ENCODE results near the gene ADAMTS6.
"Not testable (repeated sequence)": the region's sequence is repeated elsewhere in the genome, so short reads cannot be mapped to it uniquely, and the experiment has no call there.

Gene ADAMTS6

GRCh38 chr5:65382582-65382981 lies 99.1 kb downstream of the ADAMTS6 start:
- DNase-seq (ENCODE audit: low read depth in 3 of 3, low spot score in 1 of 3): no peak

DNA sequence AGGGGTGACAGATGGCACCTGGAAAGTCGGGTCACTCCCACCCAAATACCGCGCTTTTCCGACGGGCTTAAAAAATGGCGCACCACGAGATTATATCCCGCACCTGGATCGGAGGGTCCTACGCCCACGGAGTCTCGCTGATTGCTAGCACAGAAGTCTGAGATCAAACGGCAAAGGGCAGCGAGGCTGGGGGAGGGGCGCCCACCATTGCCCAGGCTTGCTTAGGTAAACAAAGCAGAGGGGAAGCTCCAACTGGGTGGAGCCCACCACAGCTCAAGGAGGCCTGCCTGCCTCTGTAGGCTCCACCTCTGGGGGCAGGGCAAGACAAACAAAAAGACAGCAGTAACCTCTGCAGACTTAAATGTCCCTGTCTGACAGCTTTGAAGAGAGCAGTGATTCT lies 111.2 kb downstream of the ADAMTS6 start:
- DNase-seq (ENCODE audit: low read depth in 3 of 3, low spot score in 1 of 3): not testable (repeated sequence)

- no peak for DNase-seq (ENCODE audit: low read depth in 3 of 3, low spot score in 1 of 3)
These were observed 115.1 kb downstream of the ADAMTS6 start for GRCh38 chr5:65366655-65367054.

GRCh38 chr5:65364907-65365306 lies 116.8 kb downstream of the ADAMTS6 start:
- DNase-seq (ENCODE audit: low read depth in 3 of 3, low spot score in 1 of 3): no peak

- no peak for DNase-seq (ENCODE audit: low read depth in 3 of 3, low spot score in 1 of 3)
These were observed 118.2 kb downstream of the ADAMTS6 start for GRCh38 chr5:65363499-65363898.

DNA sequence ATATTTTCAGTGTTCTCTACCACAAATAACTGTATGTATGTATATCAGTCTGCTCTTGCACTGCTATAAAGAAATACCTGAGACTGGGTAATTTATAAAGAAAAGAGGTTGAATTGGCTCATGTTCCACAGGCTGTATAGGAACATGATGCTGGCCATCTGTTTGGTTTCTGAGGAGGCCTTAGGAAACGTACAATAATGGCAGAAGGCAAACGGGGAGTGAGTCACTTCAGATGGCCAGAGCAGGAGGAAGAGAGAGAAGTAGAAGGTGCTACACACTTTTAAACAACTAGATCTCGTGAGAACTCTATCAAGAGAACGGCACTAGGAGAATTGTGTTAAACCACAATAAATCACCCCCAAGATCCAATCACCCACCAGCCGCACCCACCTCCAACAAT lies 121.7 kb downstream of the ADAMTS6 start:
- no peak for DNase-seq (ENCODE audit: low read depth in 3 of 3, low spot score in 1 of 3)

GRCh38 chr5:65359569-65359968 lies 122.2 kb downstream of the ADAMTS6 start:
- no peak for DNase-seq (ENCODE audit: low read depth in 3 of 3, low spot score in 1 of 3)

GRCh38 chr5:65356274-65356673 lies 125.4 kb downstream of the ADAMTS6 start:
- no peak for DNase-seq (ENCODE audit: low read depth in 3 of 3, low spot score in 1 of 3)

DNA sequence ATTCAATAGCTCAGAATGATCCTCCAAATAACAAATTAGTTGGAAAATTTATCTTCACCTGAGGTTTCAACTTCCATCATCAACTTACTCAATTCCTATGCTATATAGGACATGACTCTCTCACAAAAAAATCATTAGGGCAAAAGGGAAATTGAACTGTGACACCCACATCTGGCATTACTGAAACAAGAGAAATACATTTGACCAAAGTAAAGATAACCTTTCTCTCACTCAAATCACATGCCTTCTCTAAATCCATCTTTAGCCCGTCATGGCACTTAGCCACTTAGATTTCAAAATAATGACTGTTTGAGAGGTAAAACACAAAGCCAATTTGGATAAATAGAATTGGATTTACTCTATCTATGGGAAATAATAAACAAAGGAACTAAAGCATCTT lies 126.4 kb downstream of the ADAMTS6 start:
- no peak for DNase-seq (ENCODE audit: low read depth in 3 of 3, low spot score in 1 of 3)

GRCh38 chr5:65341835-65342234 lies 139.9 kb downstream of the ADAMTS6 start:
- no peak for DNase-seq (ENCODE audit: low read depth in 3 of 3, low spot score in 1 of 3)

DNA sequence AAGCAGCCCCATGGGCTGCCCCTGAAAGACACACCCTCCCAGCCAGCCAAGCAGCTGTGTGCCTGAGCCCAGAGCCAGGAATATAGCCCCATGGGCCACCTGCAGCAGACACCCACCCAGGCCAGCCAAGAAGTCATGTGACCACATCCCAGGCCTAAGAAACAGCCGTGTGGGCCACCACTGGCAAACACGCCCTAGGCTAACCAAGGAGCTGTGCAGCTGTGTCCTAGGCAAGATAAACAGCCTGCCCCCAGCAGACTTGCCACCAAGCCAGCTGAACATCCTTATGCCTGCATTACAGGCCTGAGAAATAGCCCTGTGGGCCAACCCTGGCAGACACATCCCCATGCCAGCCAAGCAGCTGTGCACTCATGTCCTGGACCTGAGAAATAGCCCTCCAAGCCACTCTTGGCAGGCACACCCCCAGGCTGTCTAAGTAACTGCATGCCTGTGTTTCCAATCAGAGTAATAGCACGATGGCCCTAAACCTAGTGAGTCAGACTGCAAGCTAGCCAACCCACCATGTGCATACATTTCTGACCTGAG lies 143.0 kb downstream of the ADAMTS6 start:
- no peak for DNase-seq (ENCODE audit: low read depth in 3 of 3, low spot score in 1 of 3)

DNA sequence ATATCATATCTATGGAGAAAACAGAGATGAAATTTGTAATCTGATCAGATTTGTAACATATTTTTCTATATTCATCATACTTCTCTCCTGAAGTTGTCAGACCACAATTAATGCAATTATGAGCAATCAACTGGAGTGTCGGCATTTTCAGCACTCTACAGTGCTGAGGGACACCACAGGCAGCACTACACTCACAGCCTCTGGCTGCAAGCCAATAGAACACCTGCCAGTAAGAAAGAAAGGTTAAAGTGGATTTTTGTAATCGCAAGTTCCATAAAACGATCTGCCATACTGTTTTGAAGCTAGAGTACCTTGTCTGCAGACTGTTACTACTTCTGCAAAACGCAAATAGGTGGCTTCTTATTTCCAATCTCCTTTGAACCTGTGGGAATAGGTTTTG lies 147.6 kb downstream of the ADAMTS6 start:
- no peak for DNase-seq (ENCODE audit: low read depth in 3 of 3, low spot score in 1 of 3)

- DNase-seq (ENCODE audit: low read depth in 3 of 3, low spot score in 1 of 3): no peak
These were observed 149.1 kb downstream of the ADAMTS6 start for GRCh38 chr5:65332591-65332990.

DNA sequence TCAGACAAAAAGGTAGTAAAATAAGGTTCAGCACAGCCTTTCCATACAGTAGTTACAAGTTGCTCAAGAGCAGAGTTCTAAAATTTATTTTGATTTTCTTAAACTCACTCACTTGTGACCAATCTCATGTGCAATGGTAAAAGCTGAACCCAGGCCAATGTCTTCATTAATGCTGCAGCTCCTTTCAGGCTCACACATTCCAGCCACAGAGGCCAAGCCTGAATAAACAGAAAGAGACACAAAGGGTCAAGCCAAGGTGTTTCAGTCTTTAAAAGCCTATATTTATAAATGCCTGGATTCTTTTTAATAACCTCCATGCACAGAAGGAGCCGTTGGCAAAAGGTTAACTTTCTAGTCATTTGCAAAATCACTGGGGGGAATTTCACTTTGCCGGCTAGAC lies 152.5 kb downstream of the ADAMTS6 start:
- no peak for DNase-seq (ENCODE audit: low read depth in 3 of 3, low spot score in 1 of 3)

DNA sequence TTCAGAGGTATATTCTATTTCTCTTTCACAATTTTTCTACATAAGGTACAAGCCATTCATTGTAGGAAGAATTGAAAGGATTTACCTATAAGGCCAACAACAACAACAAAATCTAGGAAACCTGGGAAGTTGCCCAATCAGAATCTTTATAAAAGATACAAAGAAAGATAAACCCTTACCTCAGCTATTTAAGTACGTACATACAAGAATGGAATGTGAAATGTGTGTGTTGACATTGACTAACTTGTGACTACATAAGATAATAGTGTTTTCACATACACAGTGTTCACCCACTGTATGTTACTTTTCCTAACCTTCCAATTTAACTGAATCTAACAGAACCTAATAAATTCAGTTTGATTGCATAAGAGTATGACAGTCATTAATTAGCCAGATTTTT lies 154.1 kb downstream of the ADAMTS6 start:
- no peak for DNase-seq (ENCODE audit: low read depth in 3 of 3, low spot score in 1 of 3)

DNA sequence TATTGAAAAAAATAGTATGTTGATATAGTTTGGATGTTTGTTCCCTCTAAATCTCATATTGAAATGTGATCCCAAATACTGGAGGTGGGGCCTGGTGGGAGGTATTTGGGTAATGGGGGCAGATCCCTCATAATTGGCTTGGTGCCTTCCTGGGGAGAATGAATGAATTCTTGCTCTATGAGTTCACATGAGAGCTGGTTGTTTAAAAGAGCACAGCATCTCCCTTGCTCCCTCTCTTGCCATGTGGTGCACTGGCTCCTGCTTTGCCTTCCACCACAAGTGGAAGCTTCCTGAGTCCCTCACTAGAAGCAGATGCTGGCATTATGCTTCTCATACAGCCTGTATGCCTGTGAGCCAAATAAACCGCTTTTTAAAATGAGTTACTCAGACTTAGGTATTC lies 154.8 kb downstream of the ADAMTS6 start:
- DNase-seq (ENCODE audit: low read depth in 3 of 3, low spot score in 1 of 3): no peak

DNA sequence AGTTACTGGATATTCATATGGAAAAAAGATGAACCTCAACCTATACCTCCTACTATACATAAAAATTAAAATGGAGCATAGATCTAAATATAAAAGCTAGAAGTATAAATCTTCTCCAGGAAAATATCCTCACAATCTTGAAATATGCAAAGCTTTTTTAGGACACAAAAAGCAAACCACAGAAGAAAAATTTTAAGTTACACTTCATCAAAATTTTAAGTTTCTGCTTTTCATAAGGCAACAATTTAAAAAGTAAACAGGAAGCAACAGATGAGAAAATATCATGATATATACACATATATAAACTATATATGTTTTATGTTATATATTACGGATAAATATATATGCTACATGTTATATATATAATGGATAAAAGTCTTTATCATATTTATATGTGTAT lies 157.5 kb downstream of the ADAMTS6 start:
- DNase-seq (ENCODE audit: low read depth in 3 of 3, low spot score in 1 of 3): no peak

DNA sequence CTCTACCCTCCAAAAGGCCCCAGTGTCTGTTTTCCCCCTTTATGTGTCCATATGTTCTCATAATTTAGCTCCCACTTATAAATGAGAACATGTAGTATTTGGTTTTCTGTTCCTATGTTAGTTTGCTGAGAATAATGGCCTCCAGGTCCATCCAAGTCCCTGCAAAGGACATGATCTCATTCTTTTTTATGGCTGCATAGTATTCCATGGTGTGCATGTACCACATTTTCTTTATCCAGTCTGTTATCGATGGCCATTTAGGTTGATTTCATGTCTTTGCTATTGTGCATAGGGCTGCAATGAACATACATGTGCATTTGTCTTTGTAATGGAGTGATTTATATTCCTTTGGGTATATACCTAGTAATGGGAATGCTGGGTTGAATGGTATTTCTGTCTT lies 161.0 kb downstream of the ADAMTS6 start:
- not testable (repeated sequence) for DNase-seq (ENCODE audit: low read depth in 3 of 3, low spot score in 1 of 3)

DNA sequence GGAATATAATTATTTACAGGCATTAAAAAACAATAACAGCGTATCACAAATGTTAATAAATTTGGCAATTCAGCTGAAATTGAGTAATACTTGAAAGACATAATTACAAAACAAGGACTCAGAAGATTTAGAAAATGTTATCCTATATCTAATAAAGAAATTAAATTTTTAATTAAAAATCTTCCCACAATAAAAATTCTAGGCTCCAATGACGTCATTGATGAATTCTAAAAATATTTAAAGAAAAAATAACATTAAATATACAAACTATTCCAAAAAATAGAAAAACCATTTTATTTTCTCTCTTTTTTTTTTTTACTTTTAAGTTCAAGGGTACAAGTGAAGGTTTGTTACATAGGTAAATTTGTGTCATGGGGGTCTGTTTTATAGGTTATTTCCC lies 161.5 kb downstream of the ADAMTS6 start:
- no peak for DNase-seq (ENCODE audit: low read depth in 3 of 3, low spot score in 1 of 3)

DNA sequence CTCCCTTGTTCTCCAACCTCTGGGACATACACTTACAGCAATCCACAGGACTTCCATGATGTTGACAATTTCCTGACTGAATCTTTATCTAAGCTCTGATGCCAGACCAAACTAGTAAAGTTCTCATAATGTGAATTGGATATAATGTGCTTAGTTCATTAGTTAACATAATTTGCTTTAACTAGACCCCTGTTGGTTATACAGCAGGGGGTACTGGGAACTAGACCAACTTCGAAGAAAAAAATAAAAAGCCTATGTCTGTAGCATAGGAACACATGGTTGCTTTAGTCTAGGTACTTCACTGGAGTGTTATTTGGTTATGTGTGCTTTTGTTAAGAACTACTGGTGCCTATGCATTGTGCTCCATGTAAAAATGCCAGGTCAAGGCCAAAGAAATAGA lies 173.8 kb downstream of the ADAMTS6 start:
- DNase-seq (ENCODE audit: low read depth in 3 of 3, low spot score in 1 of 3): no peak

DNA sequence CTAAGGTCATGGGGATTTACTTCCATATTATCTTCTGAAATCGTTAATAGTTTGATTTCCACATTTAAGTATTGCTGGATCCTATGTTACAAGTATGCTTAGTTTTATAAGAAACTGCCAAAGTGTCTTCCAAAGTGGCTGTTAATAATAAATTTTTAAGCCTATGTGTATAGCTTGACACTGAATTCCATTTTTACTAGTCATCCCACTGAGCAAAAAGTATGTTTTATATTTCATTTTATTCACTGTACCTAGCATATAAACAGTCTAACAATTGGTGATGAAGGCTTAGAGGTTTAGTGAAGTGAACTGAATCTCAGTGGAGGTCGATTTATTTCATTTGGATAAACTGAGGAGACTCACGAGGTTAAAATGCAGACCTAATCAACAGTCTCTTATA lies 174.6 kb downstream of the ADAMTS6 start:
- no peak for DNase-seq (ENCODE audit: low read depth in 3 of 3, low spot score in 1 of 3)

DNA sequence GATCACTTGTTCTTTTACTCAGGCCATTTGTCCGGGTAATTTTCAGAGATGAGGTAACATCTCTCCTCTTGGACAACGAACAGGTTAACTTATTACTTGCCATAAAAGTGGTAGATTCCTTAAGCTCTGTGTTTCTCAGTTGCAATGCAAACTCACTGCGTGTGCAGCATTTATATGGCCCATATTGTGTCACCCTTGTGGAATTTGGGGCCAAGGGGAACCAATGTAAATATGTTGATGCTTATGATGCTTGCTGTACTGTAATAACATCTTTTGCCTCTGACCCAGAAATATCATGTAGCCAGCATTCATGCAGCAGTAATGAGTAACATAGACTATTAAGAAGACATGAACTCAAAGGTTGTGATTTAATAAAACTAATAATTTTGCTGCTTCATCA lies 175.8 kb downstream of the ADAMTS6 start:
- DNase-seq (ENCODE audit: low read depth in 3 of 3, low spot score in 1 of 3): no peak

GRCh38 chr5:65299861-65300260 lies 181.9 kb downstream of the ADAMTS6 start:
- no peak for DNase-seq (ENCODE audit: low read depth in 3 of 3, low spot score in 1 of 3)

DNA sequence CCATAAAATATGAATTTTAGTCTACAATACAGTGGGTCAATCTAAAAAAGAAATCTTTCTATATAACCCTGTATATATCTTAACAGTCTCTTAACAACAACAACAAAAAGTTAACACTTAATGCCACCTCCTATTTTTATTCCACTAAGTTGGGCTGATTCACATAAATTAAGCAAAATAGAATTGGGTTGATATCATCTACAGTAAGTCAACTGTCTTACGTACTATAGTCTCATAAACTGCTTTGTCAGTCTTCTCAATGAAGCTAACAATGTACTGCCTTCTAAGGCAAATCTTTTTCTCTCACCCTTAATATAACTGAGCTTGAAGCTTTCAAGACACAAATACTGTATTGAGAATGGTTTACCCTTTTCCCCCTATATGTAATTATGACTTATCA lies 185.7 kb downstream of the ADAMTS6 start:
- DNase-seq (ENCODE audit: low read depth in 3 of 3, low spot score in 1 of 3): no peak

Measured in stimulated activated CD4-positive, alpha-beta T cell treated with anti-CD3 and anti-CD28 coated beads, TNF-alpha, amount 100 ng/mL, for 1 hour (primary cell).